ENCODE measurements around the gene SBNO1.

The SBNO1 gene

DNA sequence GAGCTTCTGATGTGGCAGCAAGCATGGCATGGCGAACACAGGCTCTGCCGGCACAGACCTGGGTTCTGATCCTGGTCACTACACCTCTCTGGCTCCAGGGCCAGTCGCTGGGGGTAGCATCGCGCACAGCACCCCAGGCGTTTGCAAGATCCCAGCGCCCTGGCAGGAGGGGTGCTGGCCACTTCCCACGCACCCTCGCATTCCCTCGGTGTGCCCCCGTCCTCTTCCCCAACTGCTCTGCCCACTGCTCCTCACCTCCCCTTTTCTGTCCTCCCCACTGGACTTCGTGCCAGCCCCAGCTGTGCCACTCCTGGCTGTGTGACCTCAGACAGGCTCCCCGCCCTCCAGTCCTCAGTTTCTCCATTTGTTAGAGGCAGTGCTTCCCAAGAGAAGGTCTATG lies 95.8 kb downstream of the SBNO1 start:
- Histone ChIP-seq H3K27me3 (ENCODE audit: insufficient read depth, low read length) (no peaks in the 10 kb centered on the region), H3K9ac (ENCODE audit: low read length) (no peak overlapping the region; the same call in 1 of the 2 replicates), H3K9me3 (ENCODE audit: low read length) (no peaks in the 10 kb centered on the region), H3K4me3 (ENCODE audit: low read depth, low read length, poor library complexity, severe bottlenecking) (no peak overlapping the region), H3K27ac (ENCODE audit: low read depth, low read length, poor library complexity, severe bottlenecking) (no peak overlapping the region), H3K4me2 (ENCODE audit: low read length) (peak overlapping the region; percentile 99; the same call in 1 of the 2 replicates), H3K36me3 (ENCODE audit: insufficient read depth, low read length) (peaks cover 7% of the 10 kb centered on the region; the same call in 1 of the 2 replicates), H4K20me1 (ENCODE audit: insufficient read depth, low read length) (no peaks in the 10 kb centered on the region), H3K4me1 (ENCODE audit: insufficient read depth, low read length, severe bottlenecking) (peaks cover 26% of the 10 kb centered on the region), H3F3A (ENCODE audit: insufficient read depth, low read length) (no peaks in the 10 kb centered on the region), H3K79me2 (ENCODE audit: insufficient read depth, low read length) (peaks cover 12% of the 10 kb centered on the region), H2AFZ (ENCODE audit: low read length) (no peak overlapping the region), H3K9me2 (ENCODE audit: low read depth, low read length) (no peaks in the 10 kb centered on the region)
- TF ChIP-seq, protein P1, sequence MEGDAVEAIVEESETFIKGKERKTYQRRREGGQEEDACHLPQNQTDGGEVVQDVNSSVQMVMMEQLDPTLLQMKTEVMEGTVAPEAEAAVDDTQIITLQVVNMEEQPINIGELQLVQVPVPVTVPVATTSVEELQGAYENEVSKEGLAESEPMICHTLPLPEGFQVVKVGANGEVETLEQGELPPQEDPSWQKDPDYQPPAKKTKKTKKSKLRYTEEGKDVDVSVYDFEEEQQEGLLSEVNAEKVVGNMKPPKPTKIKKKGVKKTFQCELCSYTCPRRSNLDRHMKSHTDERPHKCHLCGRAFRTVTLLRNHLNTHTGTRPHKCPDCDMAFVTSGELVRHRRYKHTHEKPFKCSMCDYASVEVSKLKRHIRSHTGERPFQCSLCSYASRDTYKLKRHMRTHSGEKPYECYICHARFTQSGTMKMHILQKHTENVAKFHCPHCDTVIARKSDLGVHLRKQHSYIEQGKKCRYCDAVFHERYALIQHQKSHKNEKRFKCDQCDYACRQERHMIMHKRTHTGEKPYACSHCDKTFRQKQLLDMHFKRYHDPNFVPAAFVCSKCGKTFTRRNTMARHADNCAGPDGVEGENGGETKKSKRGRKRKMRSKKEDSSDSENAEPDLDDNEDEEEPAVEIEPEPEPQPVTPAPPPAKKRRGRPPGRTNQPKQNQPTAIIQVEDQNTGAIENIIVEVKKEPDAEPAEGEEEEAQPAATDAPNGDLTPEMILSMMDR (IDR thresholded peaks at IDR 0.05; ENCODE audit: low read length), result no peak
- no peak for TF ChIP-seq EZH2 (IDR thresholded peaks at IDR 0.05; ENCODE audit: borderline replicate concordance, low read length)

DNA sequence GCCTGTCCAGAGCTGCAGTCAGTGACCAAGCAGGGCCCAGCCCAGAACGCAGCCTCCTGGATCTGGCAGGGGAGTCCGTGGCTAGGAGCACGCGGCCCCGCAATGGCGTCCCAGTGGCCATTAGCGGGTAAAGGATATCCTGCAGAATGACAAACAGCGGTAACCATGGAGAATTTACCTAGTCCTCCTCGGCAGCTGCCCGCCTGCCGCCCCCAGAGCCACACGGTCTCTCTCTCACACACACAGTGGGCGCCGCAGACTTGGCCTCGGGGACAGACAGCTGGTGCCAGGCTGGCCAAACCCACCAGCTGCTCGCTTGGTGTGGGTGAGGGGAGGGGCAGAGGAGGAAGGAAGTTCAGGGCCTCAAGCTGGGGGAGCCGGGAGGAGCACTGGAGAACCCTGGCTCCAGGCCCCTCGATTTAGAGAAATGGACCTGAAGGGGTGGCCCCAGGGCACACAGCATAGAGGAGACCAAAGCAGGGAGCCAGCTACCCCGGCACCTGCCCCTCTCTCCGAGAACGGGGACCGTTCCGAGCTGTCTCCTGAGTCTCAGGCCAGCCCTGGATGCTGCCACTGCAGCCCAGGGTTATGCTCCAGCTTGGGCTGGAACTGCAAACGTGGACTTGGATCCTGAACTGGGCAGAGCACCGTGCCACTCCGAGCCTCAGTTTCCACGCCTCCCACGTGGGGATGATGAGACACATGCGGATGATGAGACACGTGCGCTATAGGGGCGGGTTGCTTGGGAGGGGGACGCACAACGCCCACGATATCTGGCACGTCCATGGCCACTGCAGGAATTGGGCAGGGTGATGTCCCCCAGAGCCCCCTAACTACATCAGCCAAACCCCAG lies 96.4 kb downstream of the SBNO1 start:
- H3F3A ChIP-seq (ENCODE audit: insufficient read depth, low read length), result no peaks in the 10 kb centered on the region
- no peak overlapping the region for H2AFZ ChIP-seq (ENCODE audit: low read length)
- no peak overlapping the region for H3K4me3 ChIP-seq (ENCODE audit: low read depth, low read length, poor library complexity, severe bottlenecking)
- no peaks in the 10 kb centered on the region for H3K27me3 ChIP-seq (ENCODE audit: insufficient read depth, low read length)
- H3K9me3 ChIP-seq (ENCODE audit: low read length), result no peaks in the 10 kb centered on the region
- H3K9me2 ChIP-seq (ENCODE audit: low read depth, low read length), result no peaks in the 10 kb centered on the region
- peaks cover 13% of the 10 kb centered on the region; the same call in 1 of the 2 replicates for H3K36me3 ChIP-seq (ENCODE audit: insufficient read depth, low read length)
- H3K79me2 ChIP-seq (ENCODE audit: insufficient read depth, low read length), result peaks cover 12% of the 10 kb centered on the region
- no peak overlapping the region for H3K4me2 ChIP-seq (ENCODE audit: low read length)
- TF ChIP-seq, protein P1 (IDR thresholded peaks at IDR 0.05; ENCODE audit: low read length), result no peak
- TF ChIP-seq EZH2 (IDR thresholded peaks at IDR 0.05; ENCODE audit: borderline replicate concordance, low read length), result no peak
- H4K20me1 ChIP-seq (ENCODE audit: insufficient read depth, low read length), result no peaks in the 10 kb centered on the region
- no peak overlapping the region for H3K9ac ChIP-seq (ENCODE audit: low read length)
- H3K4me1 ChIP-seq (ENCODE audit: insufficient read depth, low read length, severe bottlenecking), result peaks cover 26% of the 10 kb centered on the region
- H3K27ac ChIP-seq (ENCODE audit: low read depth, low read length, poor library complexity, severe bottlenecking), result no peak overlapping the region

DNA sequence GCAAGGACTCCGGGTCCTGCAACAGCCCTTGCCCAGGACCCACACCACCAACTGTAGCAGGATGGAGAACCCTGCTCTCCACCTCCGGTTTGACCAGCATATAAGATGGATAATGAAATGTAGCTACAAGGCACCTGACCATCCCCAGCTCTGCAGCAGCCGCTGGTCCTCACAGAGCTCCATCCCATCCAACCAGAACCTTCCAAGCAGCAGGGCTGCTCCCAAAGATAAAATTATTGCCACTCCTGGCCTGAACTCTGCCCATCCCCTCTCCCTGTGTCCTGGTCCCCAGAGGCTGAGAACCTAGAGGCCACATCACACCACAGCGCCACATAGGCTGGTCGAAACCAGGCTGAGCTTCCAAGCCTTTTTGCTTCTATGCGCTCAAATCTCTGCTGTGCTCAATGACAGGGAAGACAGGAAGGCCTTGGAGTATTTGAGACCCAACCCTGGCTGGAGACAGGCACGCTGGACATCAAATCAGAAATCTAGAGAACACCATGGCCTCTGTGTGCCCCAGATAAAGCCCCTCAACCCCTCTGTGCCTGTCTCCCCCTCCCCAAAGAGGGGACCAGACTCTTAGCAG lies 97.2 kb downstream of the SBNO1 start:
- H3K4me1 ChIP-seq (ENCODE audit: insufficient read depth, low read length, severe bottlenecking), result peaks cover 23% of the 10 kb centered on the region
- peaks cover 12% of the 10 kb centered on the region for H3K79me2 ChIP-seq (ENCODE audit: insufficient read depth, low read length)
- H3K9ac ChIP-seq (ENCODE audit: low read length), result no peak overlapping the region
- no peak overlapping the region for H3K4me3 ChIP-seq (ENCODE audit: low read depth, low read length, poor library complexity, severe bottlenecking)
- TF ChIP-seq EZH2 (IDR thresholded peaks at IDR 0.05; ENCODE audit: borderline replicate concordance, low read length), result no peak
- TF ChIP-seq, protein P1 (IDR thresholded peaks at IDR 0.05; ENCODE audit: low read length), result no peak
- H2AFZ ChIP-seq (ENCODE audit: low read length), result no peak overlapping the region
- H3K9me3 ChIP-seq (ENCODE audit: low read length), result no peaks in the 10 kb centered on the region
- H3K27me3 ChIP-seq (ENCODE audit: insufficient read depth, low read length), result no peaks in the 10 kb centered on the region
- H3K27ac ChIP-seq (ENCODE audit: low read depth, low read length, poor library complexity, severe bottlenecking), result no peak overlapping the region
- H4K20me1 ChIP-seq (ENCODE audit: insufficient read depth, low read length), result no peaks in the 10 kb centered on the region
- H3K36me3 ChIP-seq (ENCODE audit: insufficient read depth, low read length), result peaks cover 18% of the 10 kb centered on the region; the same call in 1 of the 2 replicates
- H3K9me2 ChIP-seq (ENCODE audit: low read depth, low read length), result no peaks in the 10 kb centered on the region
- H3K4me2 ChIP-seq (ENCODE audit: low read length), result no peak overlapping the region
- H3F3A ChIP-seq (ENCODE audit: insufficient read depth, low read length), result no peaks in the 10 kb centered on the region

Data from OCI-LY1 (cell line).